GM12878 (cell line): ENCODE data around the gene EPHA8. TPM values are rescaled to one million over a fixed set of nuclear protein-coding genes. Genes with fewer than 3 reads are reported as not detected.

Experiments used
- NFIC ChIP-seq: IDR thresholded peaks from 2 replicates; pipeline ENCODE4 v1.6.1; 2012; ENCODE audit warnings: low read depth, mild to moderate bottlenecking, inconsistent platforms, low read length, moderate library complexity
- ZNF592 ChIP-seq: fragments of 450-650 bp; IDR thresholded peaks from 2 replicates; pipeline ENCODE4 v1.6.1; 2017; ENCODE audit warnings: mild to moderate bottlenecking, moderate library complexity
- polyA plus RNA-seq, 11 experiments: library from polyadenylated mRNA; depleted of rRNA in 4 of 11; unstranded in 6 of 11; stranded (reverse) in 5 of 11; fragments of >200 nt; fragmentation: Nextera tagmentation in 4 of 11; fragmentation: Illumina TruSeq in 1 of 11; extraction: Ambion mirVana in 4 of 11; extraction: Trizol in 1 of 11; gene quantifications; 1 replicate in 1 of 11; 2 replicates in 10 of 11; pipeline versions ENCODE4 v1.2.1 to v1.2.3, GENCODE V29; 2011 to 2016; ENCODE audit warnings: inconsistent platforms in 2 of 11, missing spikeins in 2 of 11, low read depth in 1 of 11
- total RNA-seq, 4 experiments: library from RNA; depleted of rRNA in 3 of 4; stranded (reverse); fragments of >200 nt in 3 of 4; fragmentation: Illumina TruSeq in 1 of 4; extraction: Trizol in 1 of 4; gene quantifications; 2 replicates each; pipeline versions ENCODE4 v1.2.1 to v1.2.3, GENCODE V29; 2013 to 2021
- TF ChIP-seq, protein P1 (sequence below): fragments of 450-650 bp; formaldehyde crosslinking; IDR thresholded peaks from 2 replicates; pipeline ENCODE4 v1.4.0; 2020; ENCODE audit warnings: mild to moderate bottlenecking, moderate library complexity

The EPHA8 gene
- total and polyA plus RNA-seq, 10 of the 15 experiments (the other 5 are each of a cell fraction or from before 2014, with no cell fraction given): not detected

- TF ChIP-seq ZNF592 (no peak), NFIC (no peak)
- TF ChIP-seq, protein P1, sequence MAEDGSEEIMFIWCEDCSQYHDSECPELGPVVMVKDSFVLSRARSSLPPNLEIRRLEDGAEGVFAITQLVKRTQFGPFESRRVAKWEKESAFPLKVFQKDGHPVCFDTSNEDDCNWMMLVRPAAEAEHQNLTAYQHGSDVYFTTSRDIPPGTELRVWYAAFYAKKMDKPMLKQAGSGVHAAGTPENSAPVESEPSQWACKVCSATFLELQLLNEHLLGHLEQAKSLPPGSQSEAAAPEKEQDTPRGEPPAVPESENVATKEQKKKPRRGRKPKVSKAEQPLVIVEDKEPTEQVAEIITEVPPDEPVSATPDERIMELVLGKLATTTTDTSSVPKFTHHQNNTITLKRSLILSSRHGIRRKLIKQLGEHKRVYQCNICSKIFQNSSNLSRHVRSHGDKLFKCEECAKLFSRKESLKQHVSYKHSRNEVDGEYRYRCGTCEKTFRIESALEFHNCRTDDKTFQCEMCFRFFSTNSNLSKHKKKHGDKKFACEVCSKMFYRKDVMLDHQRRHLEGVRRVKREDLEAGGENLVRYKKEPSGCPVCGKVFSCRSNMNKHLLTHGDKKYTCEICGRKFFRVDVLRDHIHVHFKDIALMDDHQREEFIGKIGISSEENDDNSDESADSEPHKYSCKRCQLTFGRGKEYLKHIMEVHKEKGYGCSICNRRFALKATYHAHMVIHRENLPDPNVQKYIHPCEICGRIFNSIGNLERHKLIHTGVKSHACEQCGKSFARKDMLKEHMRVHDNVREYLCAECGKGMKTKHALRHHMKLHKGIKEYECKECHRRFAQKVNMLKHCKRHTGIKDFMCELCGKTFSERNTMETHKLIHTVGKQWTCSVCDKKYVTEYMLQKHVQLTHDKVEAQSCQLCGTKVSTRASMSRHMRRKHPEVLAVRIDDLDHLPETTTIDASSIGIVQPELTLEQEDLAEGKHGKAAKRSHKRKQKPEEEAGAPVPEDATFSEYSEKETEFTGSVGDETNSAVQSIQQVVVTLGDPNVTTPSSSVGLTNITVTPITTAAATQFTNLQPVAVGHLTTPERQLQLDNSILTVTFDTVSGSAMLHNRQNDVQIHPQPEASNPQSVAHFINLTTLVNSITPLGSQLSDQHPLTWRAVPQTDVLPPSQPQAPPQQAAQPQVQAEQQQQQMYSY (CRISPR knock-in tag): no peak
Measured at GRCh38 chr1:22628698-22629444, 65.6 kb downstream of the EPHA8 start (continued).
